Measurements from ENCODE around the gene TNN. TPM values are rescaled to one million over a fixed set of nuclear protein-coding genes. Genes with fewer than 3 reads are reported as not detected.

TNN gene
- total and polyA plus RNA-seq, 10 of the 15 experiments (the other 5 are each of a cell fraction or from before 2014, with no cell fraction given), result 0.05 to 0.17 (median 0.11) TPM

GRCh38 chr1:175137369-175137768 lies 69.7 kb downstream of the TNN start:
- POLR2A ChIA-PET, result no interaction called here
- SMC1A ChIA-PET (ENCODE audit: uncharacterized antibody, unreplicated experiment), result interaction anchor here (1.3 kb wide), 2 partner anchors 9 to 12 kb away, joined by 3 to 4 read pairs; no protein-coding TSS in a partner anchor
- Histone ChIP-seq H3K36me3 (ENCODE audit: control insufficient read depth in 2 of 2, insufficient read depth in 2 of 2, low read length in 1 of 2) (no peaks in the 10 kb centered on the region), H3K9ac (ENCODE audit: control insufficient read depth, insufficient read depth, low read length) (no peak overlapping the region), H3K9me3 (replicated peaks; ENCODE audit: control insufficient read depth, insufficient read depth, low read length) (no peaks in the 10 kb centered on the region), H3K27me3 (replicated peaks in 1 of 2; ENCODE audit: control insufficient read depth in 2 of 2, insufficient read depth in 2 of 2, low read length in 1 of 2) (no peaks in the 10 kb centered on the region), H2AFZ (ENCODE audit: control insufficient read depth, low read depth, low read length) (no peak overlapping the region), H3K4me2 (ENCODE audit: control insufficient read depth, insufficient read depth) (no peak overlapping the region), H3K4me3 (no peak overlapping the region), H3K4me1 (ENCODE audit: control insufficient read depth, insufficient read depth, low read length) (peaks cover 26% of the 10 kb centered on the region), H3K79me2 (ENCODE audit: control insufficient read depth, insufficient read depth, low read length) (no peaks in the 10 kb centered on the region), H3K27ac (ENCODE audit: control insufficient read depth, insufficient read depth) (no peak overlapping the region), H4K20me1 (ENCODE audit: control insufficient read depth, insufficient read depth) (no peaks in the 10 kb centered on the region)
- RAD21 ChIA-PET (ENCODE audit: unreplicated experiment), result no interaction called here
- intact Hi-C loops (cut with micrococcal nuclease; ENCODE audit: unreplicated experiment), result no loop called here
- ATAC-seq (no peak), DNase-seq (ENCODE audit: low read depth, low spot score) (no peak), FAIRE-seq (no peak)
- no peak for TF ChIP-seq E2F8 (IDR thresholded peaks at IDR 0.05; ENCODE audit: low read depth, partially characterized antibody)
- no peak for TF ChIP-seq NRF1 (conservative IDR thresholded peaks at IDR 0.05; ENCODE audit: low read depth, low read length)
- no peak for TF ChIP-seq LARP7 (IDR thresholded peaks at IDR 0.05)
- TF ChIP-seq RFX5 (IDR thresholded peaks at IDR 0.05; ENCODE audit: low read depth, low read length), result no peak
- no peak for TF ChIP-seq BCLAF1 (IDR thresholded peaks at IDR 0.05)
- TF ChIP-seq HCFC1 (IDR thresholded peaks at IDR 0.05; ENCODE audit: low read length), result no peak
- no peak for TF ChIP-seq CREM (IDR thresholded peaks at IDR 0.05; ENCODE audit: low read depth)
- TF ChIP-seq NFIC (IDR thresholded peaks at IDR 0.05; ENCODE audit: low read depth, low read length), result no peak
- CTCF ChIA-PET, result interaction anchor here (1.3 to 10.9 kb wide), 3 partner anchors 9 to 875 kb away, joined by 3 to 135 read pairs (median 3); no protein-coding TSS in a partner anchor
- BruUV-seq (replicated peaks), result no TSS peak
- 88% methylated on average over 1 of the region's 1 CpG for WGBS (ENCODE audit: insufficient coverage, insufficient replicate concordance, low lambda C conversion rate, missing lambda C conversion rate)
- in situ Hi-C loops (cut with MboI), result no loop called here

Measured in GM12878 (cell line).